PC-9 (cell line): ENCODE measurements around the gene NR2C1.

Experiments
- CTCF ChIP-seq: fragments of 200-600 bp; sonication (generic); conservative IDR thresholded peaks from 2 replicates; pipeline ENCODE4 v1.6.1; 2017; ENCODE audit warnings: mixed run types, antibody characterized with exemption, mild to moderate bottlenecking, moderate library complexity
- EZH2 ChIP-seq: fragments of 200-600 bp; sonication (generic); IDR thresholded peaks from 2 replicates; pipeline ENCODE4 v1.8.0; 2017; ENCODE audit warnings: antibody characterized with exemption, low read depth

DNA sequence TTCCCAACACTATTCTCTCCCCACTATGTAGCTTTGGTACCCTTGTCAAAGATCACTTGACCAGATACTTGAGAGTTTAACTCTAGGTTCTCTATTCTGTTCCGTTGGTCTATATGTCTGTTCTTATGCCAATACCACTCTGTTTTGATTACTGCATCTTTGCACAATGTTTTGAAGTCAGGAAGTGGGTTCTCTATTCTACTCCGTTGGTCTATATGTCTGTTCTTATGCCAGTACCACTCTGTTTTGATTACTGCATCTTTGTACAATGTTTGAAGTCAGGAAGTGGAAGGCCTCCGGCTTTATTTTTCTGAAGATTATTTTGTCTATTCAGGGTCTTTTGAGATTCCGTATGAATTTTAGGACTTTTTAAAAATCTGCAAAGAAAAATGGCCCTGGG is 67.2 kb downstream of the NR2C1 start:
- no peak for TF ChIP-seq CTCF
- TF ChIP-seq EZH2, result no peak
